ENCODE results near the gene SYCN. TPM values are rescaled to one million over a fixed set of nuclear protein-coding genes. Genes with fewer than 3 reads are reported as not detected.

The SYCN gene
- total and polyA plus RNA-seq, 2 donors (not counting 3 experiments of a cell fraction or from before 2014, with no cell fraction given) = not detected

DNA sequence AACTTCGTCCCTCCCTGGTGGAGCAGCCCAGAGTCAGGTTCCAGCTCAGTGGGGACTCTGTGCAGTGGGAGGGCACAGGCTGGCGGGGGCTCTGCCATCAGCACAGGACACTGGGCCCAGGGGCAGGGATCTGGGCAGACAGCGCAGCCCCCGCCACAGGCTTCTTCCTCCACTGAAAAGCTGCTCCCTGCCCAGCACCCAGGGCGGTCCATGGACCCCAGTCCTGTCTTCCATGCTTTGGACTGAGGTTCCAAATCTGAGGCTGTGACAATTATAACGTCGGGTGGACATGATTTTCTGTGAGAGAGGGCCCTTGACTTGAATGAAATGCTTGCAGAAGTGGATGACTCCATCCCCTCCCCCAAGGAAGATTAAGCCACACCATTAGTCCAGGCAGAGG, 28.5 kb downstream of the SYCN start:
- Histone ChIP-seq H3K4me1 (ENCODE audit: control insufficient read depth, extremely low read depth, insufficient read depth, low read length) (no peaks in the 10 kb centered on the region), H3K4me2 (ENCODE audit: insufficient read depth, low read length) (no peak overlapping the region), H3K9me3 (replicated peaks; ENCODE audit: control insufficient read depth, insufficient read depth, low read length) (no peaks in the 10 kb centered on the region), H3K9ac (replicated peaks; ENCODE audit: extremely low read depth, insufficient read depth, low read length) (no peak overlapping the region), H4K20me1 (replicated peaks; ENCODE audit: control insufficient read depth, extremely low read depth, insufficient read depth, low read length) (no peaks in the 10 kb centered on the region), H3K27ac (ENCODE audit: insufficient read depth, low read depth, low read length) (no peak overlapping the region), H3K27me3 (ENCODE audit: control insufficient read depth in 2 of 2, insufficient read depth in 2 of 2, low read length in 2 of 2) (no peaks in the 10 kb centered on the region), H3K9me1 (replicated peaks; ENCODE audit: control insufficient read depth, extremely low read depth, insufficient read depth, low read length) (no peaks in the 10 kb centered on the region), H3K79me2 (ENCODE audit: control insufficient read depth, insufficient read depth, low read length) (no peaks in the 10 kb centered on the region), H3K4me3 (replicated peaks in 1 of 3; ENCODE audit: insufficient read depth in 1 of 3, low read depth in 1 of 3, low read length in 3 of 3) (no peak overlapping the region), H3K36me3 (ENCODE audit: control insufficient read depth in 2 of 2, extremely low read depth in 1 of 2, insufficient read depth in 2 of 2, low read length in 2 of 2) (peaks cover 3 to 34% of the 10 kb centered on the region in 2 experiments), H2AFZ (ENCODE audit: low read depth, low read length) (no peak overlapping the region)
- BruUV-seq (replicated peaks) = no TSS peak
- no peak for TF ChIP-seq POLR2A (IDR thresholded peaks at IDR 0.05; ENCODE audit: low read depth, low read length)
- TF ChIP-seq, protein P1, sequence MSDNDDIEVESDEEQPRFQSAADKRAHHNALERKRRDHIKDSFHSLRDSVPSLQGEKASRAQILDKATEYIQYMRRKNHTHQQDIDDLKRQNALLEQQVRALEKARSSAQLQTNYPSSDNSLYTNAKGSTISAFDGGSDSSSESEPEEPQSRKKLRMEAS (IDR thresholded peaks at IDR 0.05; ENCODE audit: insufficient read depth, insufficient read length) = no peak
- TF ChIP-seq POLR2AphosphoS5 (IDR thresholded peaks at IDR 0.05; ENCODE audit: insufficient read depth, low read depth, low read length) = no peak
- TF ChIP-seq FOS (IDR thresholded peaks at IDR 0.05; ENCODE audit: borderline replicate concordance, insufficient read depth, low read length) = no peak
- TF ChIP-seq JUN (IDR thresholded peaks at IDR 0.05; ENCODE audit: borderline replicate concordance, insufficient read depth, insufficient read length, low read depth) = no peak
- no peak for TF ChIP-seq EZH2 (IDR thresholded peaks at IDR 0.05; ENCODE audit: borderline replicate concordance, low read depth, low read length, severe bottlenecking)
- no peak for TF ChIP-seq MYC (IDR thresholded peaks at IDR 0.05; ENCODE audit: low read depth, low read length)
- TF ChIP-seq, protein P2, sequence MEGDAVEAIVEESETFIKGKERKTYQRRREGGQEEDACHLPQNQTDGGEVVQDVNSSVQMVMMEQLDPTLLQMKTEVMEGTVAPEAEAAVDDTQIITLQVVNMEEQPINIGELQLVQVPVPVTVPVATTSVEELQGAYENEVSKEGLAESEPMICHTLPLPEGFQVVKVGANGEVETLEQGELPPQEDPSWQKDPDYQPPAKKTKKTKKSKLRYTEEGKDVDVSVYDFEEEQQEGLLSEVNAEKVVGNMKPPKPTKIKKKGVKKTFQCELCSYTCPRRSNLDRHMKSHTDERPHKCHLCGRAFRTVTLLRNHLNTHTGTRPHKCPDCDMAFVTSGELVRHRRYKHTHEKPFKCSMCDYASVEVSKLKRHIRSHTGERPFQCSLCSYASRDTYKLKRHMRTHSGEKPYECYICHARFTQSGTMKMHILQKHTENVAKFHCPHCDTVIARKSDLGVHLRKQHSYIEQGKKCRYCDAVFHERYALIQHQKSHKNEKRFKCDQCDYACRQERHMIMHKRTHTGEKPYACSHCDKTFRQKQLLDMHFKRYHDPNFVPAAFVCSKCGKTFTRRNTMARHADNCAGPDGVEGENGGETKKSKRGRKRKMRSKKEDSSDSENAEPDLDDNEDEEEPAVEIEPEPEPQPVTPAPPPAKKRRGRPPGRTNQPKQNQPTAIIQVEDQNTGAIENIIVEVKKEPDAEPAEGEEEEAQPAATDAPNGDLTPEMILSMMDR (IDR thresholded peaks at IDR 0.05; ENCODE audit: extremely low read depth in 1 of 2, insufficient read depth in 1 of 2, low read depth in 1 of 2, low read length in 2 of 2) = no peak
- no peak for TF ChIP-seq GATA2 (IDR thresholded peaks at IDR 0.05; ENCODE audit: insufficient read depth, insufficient read length, low read depth, low read length)
- dilution Hi-C loops (cut with MboI; ENCODE audit: extremely low pct_ligation_motif_present, low sequenced_read_pairs) (no loop called here), intact Hi-C loops (cut with micrococcal nuclease) (no loop called here)
- no peak for FAIRE-seq
- DNase-seq (ENCODE audit: low read depth, low spot score) = no peak
- ChIA-PET CTCF (interaction anchor here (1.5 kb wide), 1 partner anchor 12 kb away, joined by 6 read pairs; no protein-coding TSS in a partner anchor), POLR2A (no interaction called here)
